OCI-LY1 (cell line): ENCODE measurements around the gene ACTR3.
A peak's percentile ranks its signal among the peaks of the same experiment; 100 is the strongest.

Experiments
- H2AFZ ChIP-seq: fragments of 200-600 bp; sonication (generic), shearing (Covaris generic); 2 replicates; pipeline ENCODE4 v1.6.0; 2014; ENCODE audit warnings: antibody characterized with exemption, mild to moderate bottlenecking, low read length
- H3F3A ChIP-seq: fragments of 200-600 bp; sonication (generic), shearing (Covaris generic); 2 replicates; pipeline ENCODE4 v1.6.0; 2014; ENCODE audit warnings: mild to moderate bottlenecking, antibody characterized with exemption, low read length, moderate library complexity; ENCODE audit not compliant: insufficient read depth
- H3K27ac ChIP-seq: fragments of 200-600 bp; sonication (generic); 2 replicates; pipeline ENCODE4 v1.5.1; 2014; ENCODE audit warnings: low read length, mixed run types, mild to moderate bottlenecking, low read depth; ENCODE audit not compliant: poor library complexity, severe bottlenecking
- H3K27me3 ChIP-seq: fragments of 200-600 bp; sonication (generic); 2 replicates; pipeline ENCODE4 v1.6.0; 2014; ENCODE audit warnings: antibody characterized with exemption, mild to moderate bottlenecking, low read length, moderate library complexity; ENCODE audit not compliant: insufficient read depth
- H3K36me3 ChIP-seq: fragments of 200-600 bp; sonication (generic); 2 replicates; pipeline ENCODE4 v1.6.1; 2014; ENCODE audit warnings: mild to moderate bottlenecking, antibody characterized with exemption, low read length, moderate library complexity, mixed read lengths; ENCODE audit not compliant: insufficient read depth
- H3K4me1 ChIP-seq: fragments of 200-600 bp; sonication (generic); 2 replicates; pipeline ENCODE4 v1.5.1; 2014; ENCODE audit warnings: mild to moderate bottlenecking, low read length, moderate library complexity; ENCODE audit not compliant: insufficient read depth, severe bottlenecking
- H3K4me2 ChIP-seq: fragments of 200-600 bp; sonication (generic), shearing (Covaris generic); 2 replicates; pipeline ENCODE4 v1.6.1; 2014; ENCODE audit warnings: low read length
- H3K4me3 ChIP-seq: fragments of 200-600 bp; sonication (generic); 2 replicates; pipeline ENCODE4 v1.5.1; 2014; ENCODE audit warnings: low read length, low read depth, mild to moderate bottlenecking, mixed read lengths; ENCODE audit not compliant: poor library complexity, severe bottlenecking
- H3K79me2 ChIP-seq: fragments of 200-600 bp; shearing (Covaris generic); 2 replicates; pipeline ENCODE4 v1.6.1; 2016; ENCODE audit warnings: mixed run types, low read length, mixed read lengths; ENCODE audit not compliant: insufficient read depth
- H3K9ac ChIP-seq: fragments of 200-600 bp; sonication (generic), shearing (Covaris generic); 2 replicates; pipeline ENCODE4 v1.6.1; 2014; ENCODE audit warnings: mild to moderate bottlenecking, low read length, mixed read lengths
- H3K9me2 ChIP-seq: fragments of 200-600 bp; sonication (generic), shearing (Covaris generic); 2 replicates; pipeline ENCODE4 v1.6.1; 2014; ENCODE audit warnings: low read depth, mild to moderate bottlenecking, low read length, mixed read lengths
- H3K9me3 ChIP-seq: fragments of 200-600 bp; shearing (Covaris generic); 2 replicates; pipeline ENCODE4 v1.6.1; 2014; ENCODE audit warnings: low read length, mixed read lengths
- H4K20me1 ChIP-seq: fragments of 200-600 bp; sonication (generic), shearing (Covaris generic); 2 replicates; pipeline ENCODE4 v1.6.0; 2016; ENCODE audit warnings: mild to moderate bottlenecking, low read length; ENCODE audit not compliant: insufficient read depth
- CTCF ChIP-seq: fragments of 200-600 bp; sonication (generic), shearing (Covaris generic); IDR thresholded peaks from 2 replicates; pipeline ENCODE4 v1.5.1; 2017; ENCODE audit warnings: mild to moderate bottlenecking, antibody characterized with exemption, low read length, moderate library complexity, mixed read lengths
- EZH2 ChIP-seq: fragments of 200-600 bp; sonication (generic), shearing (Covaris generic); IDR thresholded peaks from 2 replicates; pipeline ENCODE4 v1.8.0; 2017; ENCODE audit warnings: borderline replicate concordance, mixed run types, mild to moderate bottlenecking, antibody characterized with exemption, low read length, moderate library complexity, mixed read lengths

ACTR3 gene

GRCh38 chr2:113887009-113887792 is 2.7 kb upstream of the ACTR3 start:
- H3K79me2 ChIP-seq, result peaks cover 43% of the 10 kb centered on the region
- H2AFZ ChIP-seq, result no peak overlapping the region
- TF ChIP-seq EZH2 (no peak), CTCF (no peak)
- H4K20me1 ChIP-seq, result no peaks in the 10 kb centered on the region
- H3F3A ChIP-seq, result peaks cover 5% of the 10 kb centered on the region; the same call in 1 of the 2 replicates
- H3K9ac ChIP-seq, result peak overlapping the region; percentile 80
- peak overlapping the region; percentile 88 for H3K4me2 ChIP-seq
- no peaks in the 10 kb centered on the region for H3K27me3 ChIP-seq
- no peaks in the 10 kb centered on the region for H3K9me3 ChIP-seq
- H3K4me3 ChIP-seq, result peak overlapping the region; percentile 82
- peak overlapping the region; percentile 93 for H3K27ac ChIP-seq
- peaks cover 51% of the 10 kb centered on the region for H3K4me1 ChIP-seq
- H3K9me2 ChIP-seq, result no peaks in the 10 kb centered on the region
- peaks cover 43% of the 10 kb centered on the region for H3K36me3 ChIP-seq

- peaks cover 68% of the 10 kb centered on the region for H3K4me1 ChIP-seq
- H3F3A ChIP-seq, result peaks cover 5% of the 10 kb centered on the region; the same call in 1 of the 2 replicates
Measured at GRCh38 chr2:113888641-113889470, 1.0 kb upstream of the ACTR3 start.

More at GRCh38 chr2:113888641-113889470, 1.0 kb upstream of the ACTR3 start:
- Histone ChIP-seq H3K4me2 (peak overlapping the region; percentile 88), H3K4me3 (peak overlapping the region; percentile 82), H3K9me2 (no peaks in the 10 kb centered on the region), H3K79me2 (peaks cover 59% of the 10 kb centered on the region), H4K20me1 (no peaks in the 10 kb centered on the region), H3K27ac (peak overlapping the region; percentile 93), H3K9ac (peak overlapping the region; percentile 80), H3K27me3 (no peaks in the 10 kb centered on the region), H3K9me3 (no peaks in the 10 kb centered on the region), H2AFZ (no peak overlapping the region), H3K36me3 (peaks cover 42% of the 10 kb centered on the region; the same call in 1 of the 2 replicates)
- TF ChIP-seq CTCF (no peak), EZH2 (no peak)
